WERI-Rb-1 (cell line): ENCODE measurements around the gene ZFTA.

ENCODE experiments used
- DNase-seq: peaks from one replicate; pipeline ENCODE4 v3.0.0-alpha.2; 2020
- H3K27ac ChIP-seq: fragments of 250-450 bp; sonication (Bioruptor Pico); 2 replicates; pipeline ENCODE4 v1.5.1; 2020; ENCODE audit warnings: mild to moderate bottlenecking, moderate library complexity
- H3K27me3 ChIP-seq: fragments of 250-450 bp; sonication (Bioruptor Pico); 2 replicates; pipeline ENCODE4 v1.5.1; 2021; ENCODE audit warnings: mild to moderate bottlenecking, low read depth, moderate library complexity; ENCODE audit not compliant: insufficient read depth, severe bottlenecking
- H3K36me3 ChIP-seq: fragments of 250-450 bp; sonication (Bioruptor Pico); 2 replicates; pipeline ENCODE4 v1.5.1; 2020; ENCODE audit warnings: mild to moderate bottlenecking, moderate library complexity
- H3K4me3 ChIP-seq: 2 replicates; pipeline ENCODE4 v1.5.1; 2011; ENCODE audit warnings: low read depth, mild to moderate bottlenecking, control low read depth, low read length
- H3K9me3 ChIP-seq: fragments of 250-450 bp; sonication (Bioruptor Pico); 2 replicates; pipeline ENCODE4 v1.5.1; 2021; ENCODE audit warnings: mild to moderate bottlenecking, moderate library complexity; ENCODE audit not compliant: severe bottlenecking
- TF ChIP-seq, protein P1 (sequence below): IDR thresholded peaks from 2 replicates; pipeline ENCODE4 v1.5.1; 2011; ENCODE audit warnings: low read depth, mild to moderate bottlenecking, control low read depth, inconsistent platforms, low read length

ZFTA gene

DNA sequence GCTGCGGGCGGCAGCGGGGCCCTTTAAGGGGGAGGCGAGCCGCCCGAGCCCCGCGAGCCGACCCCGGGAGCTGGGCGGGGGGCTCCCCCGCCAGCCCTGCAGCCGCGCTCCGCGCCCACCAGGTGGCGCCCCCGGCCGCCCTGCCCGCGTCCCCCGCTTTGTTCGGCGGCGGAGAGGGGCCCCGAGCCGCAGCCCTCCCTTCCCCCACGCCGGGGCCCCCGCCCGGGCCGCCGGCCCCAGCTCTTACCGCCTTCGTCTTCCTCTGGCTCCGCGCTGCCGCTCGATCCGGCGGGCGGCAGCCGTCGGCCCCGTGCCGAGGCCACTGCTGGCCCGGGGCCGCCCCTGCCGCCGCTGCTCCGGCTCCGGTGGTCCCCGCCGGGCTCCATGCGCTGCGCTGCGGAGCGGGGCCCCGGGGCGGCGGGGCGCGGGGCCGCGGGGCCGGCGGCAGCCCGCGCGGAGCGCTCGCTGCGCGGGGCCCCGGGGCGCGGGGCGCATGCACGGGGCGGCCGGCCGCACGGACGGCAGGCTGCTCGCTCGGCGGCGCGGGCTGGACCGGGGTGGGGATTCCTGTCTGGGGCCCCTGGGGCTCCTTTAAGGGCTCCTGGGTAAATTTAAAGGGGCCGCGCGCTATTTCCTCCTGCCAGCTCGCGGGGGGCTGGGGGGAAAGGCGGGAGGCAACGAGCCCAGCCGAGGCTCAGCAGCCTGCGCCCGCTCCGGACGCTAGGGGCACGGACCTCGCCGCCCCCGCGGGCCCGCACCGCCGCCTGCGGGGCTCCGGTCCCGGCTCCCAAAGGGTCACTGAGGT lies at the start of gene ZFTA:
Gene ZFTA, minus strand, starts transcription at position 539 of the 805 bp plus-strand sequence. Its CDS starts 153 bp downstream, at position 386.
- Histone ChIP-seq H3K4me3 (peak within 1 kb of the TSS; percentile 64), H3K27me3 (no peaks in the 10 kb centered on the region), H3K9me3 (no peaks in the 10 kb centered on the region), H3K36me3 (peaks cover 27% of the 10 kb centered on the region), H3K27ac (peak within 1 kb of the TSS; percentile 67)
- DNase-seq = peak; percentile 76
- TF ChIP-seq, protein P1, sequence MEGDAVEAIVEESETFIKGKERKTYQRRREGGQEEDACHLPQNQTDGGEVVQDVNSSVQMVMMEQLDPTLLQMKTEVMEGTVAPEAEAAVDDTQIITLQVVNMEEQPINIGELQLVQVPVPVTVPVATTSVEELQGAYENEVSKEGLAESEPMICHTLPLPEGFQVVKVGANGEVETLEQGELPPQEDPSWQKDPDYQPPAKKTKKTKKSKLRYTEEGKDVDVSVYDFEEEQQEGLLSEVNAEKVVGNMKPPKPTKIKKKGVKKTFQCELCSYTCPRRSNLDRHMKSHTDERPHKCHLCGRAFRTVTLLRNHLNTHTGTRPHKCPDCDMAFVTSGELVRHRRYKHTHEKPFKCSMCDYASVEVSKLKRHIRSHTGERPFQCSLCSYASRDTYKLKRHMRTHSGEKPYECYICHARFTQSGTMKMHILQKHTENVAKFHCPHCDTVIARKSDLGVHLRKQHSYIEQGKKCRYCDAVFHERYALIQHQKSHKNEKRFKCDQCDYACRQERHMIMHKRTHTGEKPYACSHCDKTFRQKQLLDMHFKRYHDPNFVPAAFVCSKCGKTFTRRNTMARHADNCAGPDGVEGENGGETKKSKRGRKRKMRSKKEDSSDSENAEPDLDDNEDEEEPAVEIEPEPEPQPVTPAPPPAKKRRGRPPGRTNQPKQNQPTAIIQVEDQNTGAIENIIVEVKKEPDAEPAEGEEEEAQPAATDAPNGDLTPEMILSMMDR = peak; percentile 75

DNA sequence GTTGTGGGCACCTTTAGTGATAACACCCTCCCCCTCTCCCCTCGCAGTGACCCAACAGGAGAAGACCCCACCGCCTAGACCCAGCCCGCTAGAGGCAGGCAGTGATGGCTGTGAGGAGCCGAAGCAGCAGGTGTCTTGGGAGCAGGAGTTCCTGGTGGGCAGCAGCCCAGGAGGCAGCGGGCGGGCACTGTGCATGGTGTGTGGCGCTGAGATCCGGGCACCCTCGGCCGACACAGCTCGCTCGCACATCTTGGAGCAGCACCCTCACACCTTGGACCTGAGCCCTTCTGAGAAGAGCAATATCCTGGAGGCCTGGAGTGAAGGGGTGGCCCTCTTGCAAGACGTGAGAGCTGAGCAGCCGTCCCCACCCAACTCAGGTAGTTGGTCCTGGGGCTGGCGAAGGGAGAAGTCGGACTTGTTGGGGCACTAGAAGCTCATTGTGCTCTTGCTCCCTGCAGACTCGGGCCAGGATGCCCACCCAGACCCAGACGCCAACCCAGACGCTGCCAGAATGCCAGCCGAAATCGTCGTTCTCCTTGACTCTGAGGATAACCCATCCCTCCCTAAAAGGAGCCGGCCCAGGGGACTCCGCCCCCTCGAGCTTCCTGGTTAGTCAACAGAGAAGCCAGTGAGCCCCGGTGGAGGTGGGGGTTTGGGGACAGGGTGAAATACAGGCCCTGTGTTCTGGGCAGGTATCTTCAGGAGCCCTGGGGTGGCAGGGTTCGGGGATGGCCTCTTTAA lies 49.4 kb upstream of the ZFTA start:
- Histone ChIP-seq H3K27ac (no peak overlapping the region), H3K27me3 (no peaks in the 10 kb centered on the region), H3K36me3 (peaks cover 78% of the 10 kb centered on the region), H3K4me3 (no peak overlapping the region), H3K9me3 (no peaks in the 10 kb centered on the region)
- DNase-seq = no peak
- TF ChIP-seq, protein P1 = no peak

DNA sequence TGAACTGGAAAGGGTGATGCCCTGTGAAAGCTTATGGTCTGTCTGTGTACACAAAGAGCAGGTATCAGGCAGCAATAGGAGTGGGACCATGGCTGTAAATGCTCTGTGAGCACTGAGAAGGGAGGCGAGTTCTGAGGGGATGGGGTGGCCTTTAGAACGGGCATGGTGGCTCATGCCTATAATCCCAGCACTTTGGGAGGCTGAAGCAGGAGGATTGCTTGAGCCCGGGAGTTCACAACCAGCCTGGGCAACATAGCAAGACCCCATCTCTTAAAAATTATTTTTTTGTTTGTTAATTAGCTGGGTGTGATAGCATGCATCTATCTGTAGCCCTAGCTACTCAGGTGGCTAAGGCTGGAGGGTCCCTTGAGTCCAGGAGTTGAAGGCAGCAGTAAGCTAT lies 48.2 kb upstream of the ZFTA start:
- no peak overlapping the region for H3K4me3 ChIP-seq

DNA sequence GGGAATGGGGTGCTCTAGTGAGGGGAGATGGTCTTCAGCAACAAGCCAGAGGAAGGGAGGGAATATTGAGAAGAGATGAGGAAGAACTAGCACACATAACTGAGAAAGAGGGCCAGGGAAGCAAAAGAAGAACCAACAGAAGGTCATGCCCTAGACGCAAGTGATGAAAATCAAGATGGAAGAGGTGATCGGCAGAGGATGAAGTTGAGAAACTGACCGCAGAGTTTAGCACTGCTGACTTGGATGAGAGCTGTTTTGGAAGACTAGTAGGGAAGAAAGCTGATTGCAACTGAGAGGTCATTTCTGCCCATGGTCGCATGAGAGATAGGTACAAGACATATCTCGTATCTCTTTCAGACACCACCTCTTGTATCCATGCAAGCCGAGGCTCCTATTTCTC lies 47.6 kb upstream of the ZFTA start:
- H3K9me3 ChIP-seq = no peaks in the 10 kb centered on the region
- peaks cover 62% of the 10 kb centered on the region for H3K36me3 ChIP-seq

More for the DNA sequence above, 48.2 kb upstream of the ZFTA start:
- TF ChIP-seq, protein P1 = no peak
- peaks cover 67% of the 10 kb centered on the region for H3K36me3 ChIP-seq
- no peak for DNase-seq
- H3K27me3 ChIP-seq = no peaks in the 10 kb centered on the region
- no peak overlapping the region for H3K27ac ChIP-seq
- no peaks in the 10 kb centered on the region for H3K9me3 ChIP-seq

DNA sequence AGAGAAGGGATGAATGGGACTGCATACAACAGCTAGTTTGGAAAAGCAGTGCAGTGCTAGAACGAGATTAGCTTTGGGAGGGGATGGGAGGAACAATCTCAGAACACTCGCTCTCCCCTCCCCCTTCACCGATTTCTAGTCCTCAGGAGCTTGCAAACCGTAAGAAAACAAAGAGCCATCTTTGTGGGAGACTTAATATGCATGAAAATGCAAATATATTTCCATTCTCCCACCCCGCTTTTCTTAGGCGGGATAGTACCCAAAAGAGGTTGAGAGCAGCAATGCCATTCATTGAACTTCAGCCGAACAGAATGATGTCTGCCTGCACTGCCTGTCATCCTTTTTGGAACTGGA lies 45.8 kb upstream of the ZFTA start:
- TF ChIP-seq, protein P1 = no peak
- Histone ChIP-seq H3K27ac (peak overlapping the region; percentile 95), H3K27me3 (no peaks in the 10 kb centered on the region), H3K36me3 (peaks cover 45% of the 10 kb centered on the region), H3K4me3 (peak overlapping the region; percentile 97), H3K9me3 (no peaks in the 10 kb centered on the region)
- DNase-seq = no peak

More for the DNA sequence above, 47.6 kb upstream of the ZFTA start:
- Histone ChIP-seq H3K27ac (no peak overlapping the region), H3K27me3 (no peaks in the 10 kb centered on the region), H3K4me3 (no peak overlapping the region)
- TF ChIP-seq, protein P1 = no peak
- no peak for DNase-seq
